Retina (tissue), 1 donor: ENCODE results near the gene RNF186.
"Not testable (repeated sequence)": the region's sequence is repeated elsewhere in the genome, so short reads cannot be mapped to it uniquely, and the experiment has no call there.

ENCODE experiments used
- DNase-seq: peaks from one replicate; pipeline ENCODE4 v3.0.0-alpha.2; 2016

Gene RNF186

DNA sequence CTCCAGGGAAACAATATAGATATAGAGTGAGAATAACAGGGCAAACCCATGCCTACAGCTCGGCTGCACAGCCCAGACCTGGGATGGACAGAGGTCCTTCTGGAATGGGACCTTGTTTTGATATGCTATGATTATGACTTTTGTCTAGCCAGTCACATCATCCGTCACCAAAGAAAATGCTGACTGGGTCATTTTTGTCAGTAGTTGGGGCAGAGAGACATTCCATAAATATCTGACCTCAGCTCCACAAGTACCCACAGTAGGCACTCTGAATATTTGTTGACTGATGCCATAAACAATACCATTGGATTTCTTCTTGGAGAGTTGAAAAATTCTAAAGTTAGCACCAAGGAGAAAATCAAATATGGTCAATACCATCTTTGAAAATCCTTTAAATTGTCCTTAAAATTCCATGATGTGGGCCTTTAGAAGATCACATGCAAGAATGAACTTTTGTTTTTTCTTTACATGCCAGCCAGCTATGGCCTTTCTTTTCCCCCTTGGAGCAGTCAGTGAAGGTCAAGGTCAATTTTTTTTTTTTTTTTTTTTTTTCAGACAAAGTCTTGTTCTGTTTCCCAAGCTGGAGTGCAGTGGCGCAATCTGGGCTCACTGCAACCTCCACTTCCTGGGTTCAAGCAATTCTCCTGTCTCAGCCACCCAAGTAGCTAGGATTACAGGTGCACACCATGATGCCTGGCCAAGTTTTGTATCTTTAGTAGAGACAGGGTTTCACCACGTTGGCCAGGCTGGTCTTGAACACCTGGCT is 22.7 kb downstream of the RNF186 start:
- DNase-seq = no peak

DNA sequence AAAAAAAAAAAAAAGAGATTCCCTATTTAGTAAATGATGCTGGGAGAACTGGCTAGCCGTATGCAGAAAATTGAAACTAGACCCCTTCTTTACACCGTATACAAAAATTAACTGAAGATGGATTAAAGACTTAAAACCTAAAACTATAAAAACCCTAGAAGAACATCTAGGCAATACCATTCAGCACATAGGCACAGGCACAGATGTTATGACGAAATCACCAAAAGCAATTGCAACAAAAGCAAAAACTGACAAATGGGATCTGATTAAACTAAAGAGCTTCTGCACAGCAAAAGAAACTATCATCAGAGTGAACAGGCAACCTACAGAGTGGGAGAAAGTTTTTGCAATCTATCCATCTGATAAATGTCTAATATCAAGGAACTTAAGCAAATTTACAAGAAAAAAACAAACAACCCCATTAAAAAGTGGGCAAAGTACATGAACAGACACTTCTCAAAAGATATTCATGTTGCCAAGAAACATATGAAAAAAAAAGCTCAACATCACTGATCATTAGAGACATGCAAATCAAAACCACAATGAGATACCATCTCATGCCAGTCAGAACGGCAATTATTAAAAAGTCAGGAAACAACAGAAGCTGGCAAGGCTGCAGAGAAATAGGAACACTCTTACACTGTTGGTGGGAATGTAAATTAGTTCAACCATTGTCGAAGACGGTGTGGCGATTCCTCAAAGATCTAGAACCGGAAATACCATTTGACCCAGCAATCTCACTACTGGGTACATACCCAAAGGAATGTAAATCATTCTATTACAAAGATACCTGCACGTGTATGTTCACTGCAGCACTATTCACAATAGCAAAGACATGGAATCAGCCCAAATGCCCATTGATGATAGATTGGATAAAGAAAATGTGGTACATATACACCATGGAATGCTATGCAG is 24.8 kb downstream of the RNF186 start:
- not testable (repeated sequence) for DNase-seq

DNA sequence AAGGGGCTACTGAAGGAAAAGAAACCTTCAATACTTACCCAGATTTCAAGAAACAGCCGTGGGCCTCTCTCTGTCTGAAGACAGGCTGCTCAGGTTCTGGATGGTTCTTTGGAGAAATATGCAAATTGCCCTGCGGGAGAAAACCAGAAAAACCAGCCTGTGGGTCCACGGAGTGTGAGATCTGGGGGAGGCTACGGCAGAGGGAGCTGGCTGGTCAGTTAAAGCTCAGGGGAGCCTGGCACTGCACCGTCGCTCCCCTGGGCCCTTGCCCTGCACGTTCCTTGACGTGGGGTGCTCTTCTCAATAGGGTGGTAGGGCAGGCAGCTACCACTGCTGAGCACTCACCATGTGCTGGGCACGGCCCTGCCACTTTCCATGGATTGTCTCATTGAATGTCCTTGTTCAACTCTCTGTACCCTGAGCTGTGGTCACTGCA is 28.1 kb downstream of the RNF186 start:
- DNase-seq = no peak

DNA sequence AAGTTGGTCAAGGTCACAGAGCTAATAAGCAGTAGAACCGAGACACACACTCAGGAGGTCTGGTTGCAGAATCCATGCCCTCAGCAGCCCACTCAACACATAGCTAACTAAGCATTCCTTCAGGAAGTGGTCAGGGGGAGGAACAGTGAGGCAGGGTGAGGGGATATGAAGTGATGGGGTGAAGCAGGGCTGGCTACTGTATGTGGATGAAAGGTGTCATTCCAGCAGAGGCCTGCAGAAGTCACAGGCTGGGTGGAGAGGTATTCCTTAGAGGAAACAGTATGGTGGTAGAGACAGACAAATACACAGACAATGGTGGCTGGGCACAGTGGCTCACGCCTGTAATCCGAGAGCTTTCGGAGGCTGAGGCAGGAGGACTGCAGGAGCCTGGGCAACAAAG is 29.4 kb downstream of the RNF186 start:
- no peak for DNase-seq

DNA sequence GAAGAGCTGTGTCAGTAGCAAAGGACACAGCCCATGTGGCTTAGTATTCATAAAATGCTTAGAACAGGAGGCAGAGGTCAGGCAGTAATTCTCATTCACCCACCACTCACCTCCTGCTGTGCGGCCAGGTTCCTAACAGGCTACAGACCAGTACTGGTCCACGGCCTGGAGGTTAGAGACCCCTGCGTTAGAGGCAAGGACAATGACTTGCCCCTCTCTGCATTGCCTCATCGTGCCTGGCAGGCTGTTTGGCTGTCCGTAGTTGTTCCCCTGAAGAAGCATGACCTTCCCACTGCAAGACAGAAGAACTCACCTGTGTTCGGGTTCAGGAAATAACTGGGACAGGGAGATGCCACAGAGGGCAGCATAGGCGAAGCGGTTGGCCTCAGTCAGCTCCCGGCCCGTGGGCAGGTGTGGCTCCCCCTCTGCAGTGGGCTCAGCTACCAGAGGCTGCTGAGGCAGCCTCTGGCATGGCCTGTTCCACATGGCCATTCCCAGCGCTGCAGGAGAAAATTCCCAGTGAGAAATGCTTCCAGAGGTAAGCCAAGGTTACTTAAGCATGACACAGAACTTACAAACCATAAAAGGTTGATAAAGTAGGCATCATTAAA is 34.7 kb downstream of the RNF186 start:
- no peak for DNase-seq

DNA sequence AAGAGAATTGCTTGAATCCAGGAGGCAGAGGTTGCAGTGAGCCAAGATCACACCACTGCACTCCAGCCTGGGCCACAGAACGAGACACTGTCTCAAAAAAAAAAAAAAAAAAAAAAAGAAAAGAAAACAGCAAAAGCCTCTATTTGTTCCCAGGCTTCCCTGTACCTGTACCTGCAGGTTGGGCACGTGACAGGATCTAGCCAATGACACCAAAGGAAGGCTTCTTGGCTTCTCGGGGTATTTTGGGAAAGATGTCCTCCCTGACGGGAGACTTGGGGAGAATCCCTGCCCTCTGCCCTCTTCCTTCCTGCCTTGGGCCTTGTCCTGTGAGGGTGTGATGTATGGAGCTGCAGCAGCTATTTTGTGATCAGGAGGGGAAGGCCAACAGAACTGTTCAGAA is 38.1 kb downstream of the RNF186 start:
- no peak for DNase-seq

DNA sequence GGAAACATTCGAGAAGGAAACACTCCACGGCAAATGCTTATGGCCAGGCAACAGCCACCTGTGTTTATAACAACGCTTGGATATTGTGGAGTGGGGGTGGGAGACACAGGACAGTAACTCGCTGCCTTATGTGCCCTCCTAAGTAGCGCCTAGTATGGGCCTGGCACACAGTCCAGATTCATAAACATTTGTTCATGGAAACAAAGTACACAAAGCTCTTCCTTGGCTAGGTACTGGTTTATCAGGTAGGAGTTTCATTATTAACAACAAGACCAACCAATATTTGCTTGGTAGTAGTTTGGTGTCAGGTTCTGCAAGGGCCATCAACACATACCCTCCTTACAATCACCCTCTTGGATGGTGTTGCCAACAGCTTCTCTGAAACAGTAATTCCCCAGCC is 38.8 kb downstream of the RNF186 start:
- no peak for DNase-seq

DNA sequence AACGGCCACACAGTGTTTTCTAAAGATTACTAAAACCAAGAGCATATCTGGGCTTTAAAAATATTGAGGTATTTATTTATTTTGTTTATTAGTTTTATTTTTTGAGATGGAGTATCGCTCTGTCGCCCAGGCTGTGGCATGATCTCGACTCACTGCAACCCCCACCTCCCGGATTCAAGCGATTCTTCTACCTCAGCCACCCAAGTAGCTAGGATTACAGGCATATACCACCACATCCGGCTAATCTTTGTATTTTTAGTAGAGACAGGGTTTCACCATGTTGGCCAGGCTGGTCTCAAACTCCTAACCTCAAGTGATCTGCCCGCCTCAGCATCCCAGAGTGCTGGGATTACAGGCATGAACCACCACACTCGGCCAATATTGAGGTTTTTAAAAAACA is 39.3 kb downstream of the RNF186 start:
- no peak for DNase-seq

DNA sequence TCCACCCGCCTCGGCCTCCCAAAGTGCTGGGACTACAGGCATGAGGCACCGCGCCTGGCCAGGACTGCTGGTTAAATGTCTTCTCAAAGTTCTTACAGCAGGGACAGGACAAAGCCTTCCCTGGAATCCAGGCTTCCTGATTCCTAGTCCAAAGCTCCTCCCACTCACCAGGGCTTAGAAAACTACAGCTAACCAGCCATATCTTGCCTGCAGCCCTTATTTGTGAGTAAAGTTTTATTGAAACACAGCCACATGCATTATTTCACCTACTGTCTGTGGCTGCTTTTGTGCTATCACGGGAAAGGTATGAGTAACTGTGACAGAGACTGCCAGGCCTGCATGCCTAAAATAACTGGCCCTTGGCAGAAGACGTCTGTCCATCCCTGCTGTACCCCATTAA is 39.8 kb downstream of the RNF186 start:
- DNase-seq = no peak

DNA sequence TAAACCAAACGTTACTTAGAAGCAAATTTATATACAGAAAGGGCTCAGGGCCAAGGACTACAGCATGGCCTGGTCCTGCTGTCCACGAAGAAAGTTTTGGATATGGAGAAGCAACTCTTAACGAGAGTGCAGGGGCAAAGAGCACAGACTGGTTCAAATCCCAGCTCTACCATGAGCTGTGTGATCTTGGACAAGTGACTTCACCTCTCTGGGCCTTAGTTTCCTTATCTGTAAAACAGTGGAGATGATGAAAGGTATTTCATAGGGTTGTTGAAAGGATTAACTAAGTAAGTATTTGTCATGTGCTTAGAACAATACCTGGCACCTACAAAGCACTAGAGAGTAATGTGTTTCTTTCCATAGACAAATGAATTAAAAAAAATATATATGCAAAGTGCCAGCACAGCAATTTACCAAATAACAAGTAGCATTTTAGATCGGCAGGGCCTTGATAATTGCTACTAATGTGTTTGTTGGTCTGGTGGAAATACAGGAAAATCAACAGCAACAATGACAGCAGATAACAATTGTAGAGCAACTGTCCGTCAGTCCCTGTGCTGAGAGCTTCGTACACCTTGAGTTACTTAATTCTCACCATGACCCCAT is 40.8 kb downstream of the RNF186 start:
- DNase-seq = no peak

DNA sequence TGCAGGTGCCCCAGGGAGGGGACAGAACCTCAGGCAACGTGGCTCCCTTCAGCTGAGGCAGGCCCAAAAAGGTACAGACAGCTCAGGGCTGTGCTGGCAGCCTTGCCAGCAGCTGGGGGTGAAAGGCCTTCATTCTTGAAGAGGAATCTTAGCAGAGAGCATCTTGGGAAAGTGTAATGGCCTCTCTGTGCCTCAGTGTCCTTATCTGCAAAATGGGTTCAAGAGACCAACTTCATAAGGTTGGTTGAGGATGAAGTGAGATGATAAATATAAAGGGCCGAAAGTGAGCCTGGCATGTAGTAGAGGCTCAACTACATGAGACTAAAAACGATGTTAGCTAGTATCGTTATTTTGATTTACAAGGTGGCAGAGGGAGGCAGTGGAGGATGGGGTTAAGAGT is 41.6 kb downstream of the RNF186 start:
- no peak for DNase-seq

DNA sequence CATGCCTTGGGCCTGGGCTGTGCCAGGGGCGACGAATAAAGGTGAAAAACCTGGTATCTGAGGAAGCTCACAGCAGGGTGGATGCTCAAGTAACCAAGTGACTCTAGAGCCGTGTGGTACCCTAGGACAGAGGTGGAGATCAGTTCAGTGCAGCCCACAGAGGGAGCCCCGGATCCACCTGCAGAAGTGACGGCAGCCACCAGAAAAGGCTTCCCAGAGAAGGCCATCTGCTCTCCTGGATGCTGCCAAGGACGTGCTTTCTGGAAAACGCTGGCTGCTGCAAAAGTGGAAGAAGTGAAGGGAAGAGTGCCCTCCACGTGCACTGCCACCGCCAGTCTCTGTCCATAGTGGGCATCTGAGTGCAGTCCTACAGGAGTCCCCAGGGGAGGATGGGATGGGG is 43.0 kb downstream of the RNF186 start:
- DNase-seq = no peak

DNA sequence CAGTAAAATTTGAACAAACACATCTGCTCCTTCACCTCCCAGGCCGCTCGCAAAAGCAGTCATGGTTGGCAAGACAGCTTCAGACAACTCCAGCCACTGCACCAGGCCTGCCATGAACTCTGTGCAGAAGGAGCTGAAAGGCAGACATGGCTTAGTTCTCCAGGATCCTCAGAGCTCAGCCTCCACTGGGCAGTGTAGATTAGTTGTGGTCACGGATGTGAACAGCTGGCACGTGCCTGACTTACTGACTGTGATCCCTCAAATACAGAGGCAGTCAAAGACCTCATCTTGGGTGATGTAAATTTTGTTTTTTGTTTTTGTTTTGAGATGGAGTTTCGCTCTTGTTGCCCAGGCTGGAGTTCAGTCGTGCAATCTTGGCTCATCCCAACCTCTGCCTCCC is 43.7 kb downstream of the RNF186 start:
- DNase-seq = no peak

DNA sequence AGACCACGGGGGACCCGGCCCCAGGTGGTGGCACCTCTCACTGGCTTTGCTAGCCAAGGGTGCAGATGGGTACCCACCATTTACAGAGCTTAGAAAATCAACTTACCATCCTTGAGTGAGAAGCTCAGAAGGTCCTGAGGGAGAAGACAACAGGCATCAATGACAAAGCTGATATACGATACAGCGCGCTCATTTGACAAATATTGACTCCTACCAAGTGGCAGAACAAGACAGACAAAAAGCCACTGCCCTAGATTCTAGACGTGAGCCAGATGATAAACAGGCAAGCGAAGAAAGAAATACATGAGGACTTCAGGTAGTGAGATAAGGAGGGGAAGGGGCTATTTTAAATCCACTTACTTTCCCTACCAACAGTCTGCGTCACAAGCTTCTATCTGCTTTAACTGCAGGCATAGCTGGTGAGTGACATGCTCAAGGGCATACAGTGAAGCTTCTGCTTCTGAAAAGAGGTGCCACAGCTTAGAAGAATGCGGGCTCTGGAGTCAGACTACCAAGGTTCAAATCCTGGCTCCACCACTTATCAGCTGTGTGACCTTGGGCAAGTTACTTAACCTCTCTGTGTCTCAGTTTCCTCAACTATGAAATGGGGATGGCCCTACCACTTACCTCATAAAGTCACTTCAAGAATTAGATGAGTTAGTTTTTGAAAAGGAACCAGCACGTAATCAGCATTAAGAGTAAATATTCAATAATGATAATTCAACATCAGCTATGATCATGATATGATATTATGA is 44.5 kb downstream of the RNF186 start:
- no peak for DNase-seq

DNA sequence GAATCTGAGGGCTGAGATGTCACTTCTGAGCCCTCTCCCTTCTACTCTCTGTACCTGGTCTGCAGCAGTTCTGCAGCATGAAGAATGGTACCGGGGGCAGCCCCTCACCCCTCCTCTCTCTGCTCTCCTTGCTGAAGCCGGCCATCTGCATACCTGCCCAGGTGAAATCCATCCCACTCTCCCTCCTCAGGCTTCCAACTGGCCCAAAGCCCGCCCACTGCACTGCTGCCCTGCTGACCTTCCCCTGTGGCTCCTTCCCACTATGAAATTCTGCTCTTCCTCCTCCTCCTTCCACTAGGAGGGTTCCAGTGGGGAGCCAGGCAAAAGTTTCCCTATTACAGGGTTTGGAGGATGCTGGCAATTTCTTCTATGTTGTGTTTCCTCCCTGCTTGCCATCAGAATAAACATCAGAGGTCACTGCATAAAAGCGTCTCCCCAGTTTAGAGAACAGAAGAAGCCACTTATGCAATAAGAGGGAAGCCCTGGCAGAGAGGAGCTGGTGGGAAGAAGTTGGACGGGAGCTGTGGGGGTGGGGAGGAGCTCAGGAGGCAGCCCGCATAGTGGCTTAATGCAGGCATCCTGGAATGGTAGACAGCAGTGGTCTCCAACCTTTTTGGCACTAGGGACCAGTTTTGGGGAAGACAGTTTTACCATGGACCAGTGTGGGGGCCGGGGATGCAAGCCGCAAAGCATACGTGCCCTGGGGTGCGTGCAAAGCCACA is 45.7 kb downstream of the RNF186 start:
- no peak for DNase-seq

DNA sequence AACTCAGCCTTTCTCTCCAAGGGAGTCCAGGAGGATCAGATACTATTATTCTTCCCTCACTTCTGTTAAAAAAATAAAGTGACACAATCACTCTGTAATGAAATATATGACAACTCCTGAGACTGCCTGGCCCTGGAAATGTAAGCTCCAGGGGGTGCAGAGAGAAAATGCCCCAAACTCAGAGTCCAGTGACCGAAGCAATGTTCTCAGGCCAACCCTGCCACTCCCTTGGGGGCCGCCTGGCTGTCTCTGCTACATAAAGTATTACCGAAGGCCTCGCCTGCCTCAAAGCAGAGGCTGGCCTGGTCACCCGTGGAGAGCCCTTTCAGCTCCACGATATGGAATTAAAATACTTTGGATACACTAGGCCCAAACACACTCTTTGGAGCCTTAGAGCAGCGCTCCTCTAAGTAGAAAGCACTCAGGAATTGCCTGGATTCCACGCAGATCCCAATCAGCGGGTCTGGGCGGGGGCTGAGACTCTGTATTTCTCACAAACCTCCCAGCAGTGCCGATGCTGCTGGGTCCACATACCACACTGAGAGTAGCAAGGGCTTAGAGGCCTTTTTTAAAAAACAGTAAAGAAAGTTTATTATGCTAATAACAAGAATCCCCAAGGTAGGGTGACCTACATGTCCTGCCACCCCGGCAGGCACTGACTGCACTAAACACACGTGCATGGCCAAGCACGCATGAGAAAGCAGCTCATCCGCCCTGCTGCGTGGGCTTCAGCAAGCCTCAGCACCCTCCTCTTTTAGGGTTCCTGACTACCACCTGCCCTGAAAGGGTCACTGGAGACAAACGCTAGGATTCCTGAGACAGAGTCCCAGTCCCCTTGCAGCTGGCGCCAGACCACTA is 46.5 kb downstream of the RNF186 start:
- no peak for DNase-seq

DNA sequence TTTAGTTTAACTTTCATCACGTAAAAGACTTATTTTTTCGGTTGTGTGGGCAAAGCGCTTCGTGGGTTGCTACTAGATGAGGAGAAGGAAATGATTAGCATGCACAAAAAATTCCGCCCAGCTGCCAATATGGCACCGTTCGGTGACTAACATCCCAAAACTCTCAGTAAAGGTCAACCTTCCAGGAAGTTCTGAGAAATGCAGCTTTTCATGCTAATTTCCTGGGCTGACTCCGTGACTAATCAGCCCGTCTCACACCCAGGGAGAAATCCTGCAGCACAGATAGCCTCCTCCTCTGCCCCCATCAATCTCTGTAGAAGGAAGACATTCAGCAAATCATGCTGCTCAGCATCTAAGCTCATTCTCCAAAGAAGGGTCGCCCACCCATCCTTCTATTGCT is 49.5 kb downstream of the RNF186 start:
- no peak for DNase-seq

DNA sequence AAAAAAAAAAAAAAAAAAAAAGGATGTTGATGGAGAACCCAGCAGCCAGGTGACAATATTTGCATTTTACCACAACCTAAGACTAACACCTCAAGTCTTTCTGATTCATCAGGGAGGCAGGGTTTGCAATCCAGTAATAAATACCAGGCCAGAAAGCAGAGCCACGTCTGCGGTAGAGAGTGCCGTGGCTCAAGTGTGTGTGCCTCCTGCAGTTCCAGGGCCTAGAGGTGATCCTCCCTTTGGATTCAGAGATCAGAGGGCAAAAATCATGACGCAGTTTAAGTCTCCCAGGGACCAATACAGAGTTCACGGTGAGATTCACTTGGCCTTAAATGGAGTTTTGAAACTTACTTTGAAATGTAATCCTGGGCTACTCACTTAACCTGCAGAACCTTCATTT is 50.2 kb downstream of the RNF186 start:
- DNase-seq = no peak
